Caco-2 (cell line): ENCODE data around the gene ADGRL3. TPM values are rescaled to one million over a fixed set of nuclear protein-coding genes. Genes with fewer than 3 reads are reported as not detected.
"Not testable (repeated sequence)": the region's sequence is repeated elsewhere in the genome, so short reads cannot be mapped to it uniquely, and the experiment has no call there.

Experiments used
- BruUV-seq: library from RNA; stranded (reverse); fragments of 400-500 nt; replicated peaks from 2 replicates; lab custom pipeline; 2021; lab: Mats Ljungman, UMichigan
- CTCF ChIA-PET: fragments of 300-600 bp; sonication (Branson Sonifier 250); formaldehyde crosslinking; loops from one replicate; lab custom pipeline; 2022; ENCODE audit warnings: antibody characterized with exemption; lab: Charles Lee
- POLR2A ChIA-PET: fragments of 300-600 bp; sonication (Branson Sonifier 250); formaldehyde crosslinking; loops from one replicate; lab custom pipeline; 2022; ENCODE audit warnings: antibody characterized with exemption; lab: Charles Lee
- DNase-seq, 2 experiments: peaks; one replicate each; pipeline versions ENCODE4 v3.0.0 to v3.0.0-alpha.2; 2020 to 2022
- H3K27me3 ChIP-seq: replicated peaks from 2 replicates; pipeline ENCODE4 v1.6.0; 2011; ENCODE audit warnings: low read length; ENCODE audit not compliant: control insufficient read depth, insufficient read depth
- H3K36me3 ChIP-seq: 2 replicates; pipeline ENCODE4 v1.5.1; 2011; ENCODE audit warnings: low read length; ENCODE audit not compliant: control insufficient read depth, insufficient read depth
- H3K4me1 ChIP-seq: fragments of 250-450 bp; sonication (Bioruptor Pico); 2 replicates; pipeline ENCODE4 v1.5.1; 2020; ENCODE audit warnings: mild to moderate bottlenecking
- H3K4me3 ChIP-seq: 2 replicates; pipeline ENCODE4 v1.5.1; 2011; ENCODE audit warnings: low read depth, mild to moderate bottlenecking, control low read depth, low read length
- H3K9me3 ChIP-seq: fragments of 250-450 bp; sonication (Bioruptor Pico); 2 replicates; pipeline ENCODE4 v1.5.1; 2020; ENCODE audit warnings: mild to moderate bottlenecking, moderate library complexity
- H3K27ac Mint-ChIP-seq: one replicate; pipeline ENCODE4 v1.8.0; 2022; ENCODE audit warnings: mixed read lengths; ENCODE audit not compliant: unreplicated experiment
- H3K27me3 Mint-ChIP-seq: one replicate; pipeline ENCODE4 v1.8.0; 2022; ENCODE audit warnings: mixed read lengths; ENCODE audit not compliant: insufficient read depth, unreplicated experiment
- H3K36me3 Mint-ChIP-seq: one replicate; pipeline ENCODE4 v1.8.0; 2022; ENCODE audit warnings: mild to moderate bottlenecking, mixed read lengths; ENCODE audit not compliant: insufficient read depth, unreplicated experiment
- H3K4me1 Mint-ChIP-seq: one replicate; pipeline ENCODE4 v1.8.0; 2022; ENCODE audit warnings: low read depth, mixed read lengths; ENCODE audit not compliant: unreplicated experiment
- H3K4me3 Mint-ChIP-seq: one replicate; pipeline ENCODE4 v1.8.0; 2022; ENCODE audit warnings: mild to moderate bottlenecking, moderate library complexity, mixed read lengths; ENCODE audit not compliant: unreplicated experiment
- H3K9me3 Mint-ChIP-seq: one replicate; pipeline ENCODE4 v1.8.0; 2022; ENCODE audit warnings: mixed read lengths; ENCODE audit not compliant: unreplicated experiment
- CTCF ChIP-seq, 2 experiments: fragments of 200-600 bp in 1 of 2; IDR thresholded peaks; 1 replicate in 1 of 2; 2 replicates in 1 of 2; pipeline versions ENCODE4 v1.5.1 to v1.8.0; 2011 to 2022; ENCODE audit warnings: antibody characterized with exemption in 1 of 2, control low read depth in 1 of 2, inconsistent platforms in 1 of 2, low read depth in 1 of 2, low read length in 1 of 2, mild to moderate bottlenecking in 1 of 2, moderate library complexity in 1 of 2; ENCODE audit not compliant: insufficient read depth in 1 of 2, severe bottlenecking in 1 of 2, unreplicated experiment in 1 of 2
- intact Hi-C: fragments of 100-400 bp; cut with micrococcal nuclease; formaldehyde crosslinking; loops from one replicate; pipeline ENCODE4 v1.10.0; 2022; ENCODE audit not compliant: unreplicated experiment
- total RNA-seq: library from RNA; stranded (reverse); gene quantifications from 2 replicates; pipeline ENCODE4 v1.2.3, GENCODE V29; 2022

Gene ADGRL3
- total RNA-seq, 1 experiment from 2014 or later = 1.5 TPM

- Histone ChIP-seq H3K4me1 (no peaks in the 10 kb centered on the region), H3K9me3 (no peaks in the 10 kb centered on the region), H3K4me3 (no peak overlapping the region), H3K27me3 (no peaks in the 10 kb centered on the region), H3K36me3 (no peaks in the 10 kb centered on the region)
- intact Hi-C loops = no loop called here
- Mint-ChIP-seq H3K4me3 (no peak overlapping the region), H3K36me3 (no peaks in the 10 kb centered on the region), H3K27me3 (no peaks in the 10 kb centered on the region), H3K27ac (no peak overlapping the region), H3K4me1 (no peaks in the 10 kb centered on the region), H3K9me3 (no peaks in the 10 kb centered on the region)
- CTCF ChIA-PET = no interaction called here
- TF ChIP-seq CTCF (IDR thresholded peaks at IDR 0.05; ENCODE audit: insufficient read depth in 1 of 2, low read depth in 1 of 2, low read length in 1 of 2, severe bottlenecking in 1 of 2, unreplicated experiment in 1 of 2) = no peak
- POLR2A ChIA-PET = no interaction called here
- DNase-seq = no peak
- no TSS peak for BruUV-seq
Measured at GRCh38 chr4:61753739-61754138, 553.6 kb downstream of the ADGRL3 start.

DNA sequence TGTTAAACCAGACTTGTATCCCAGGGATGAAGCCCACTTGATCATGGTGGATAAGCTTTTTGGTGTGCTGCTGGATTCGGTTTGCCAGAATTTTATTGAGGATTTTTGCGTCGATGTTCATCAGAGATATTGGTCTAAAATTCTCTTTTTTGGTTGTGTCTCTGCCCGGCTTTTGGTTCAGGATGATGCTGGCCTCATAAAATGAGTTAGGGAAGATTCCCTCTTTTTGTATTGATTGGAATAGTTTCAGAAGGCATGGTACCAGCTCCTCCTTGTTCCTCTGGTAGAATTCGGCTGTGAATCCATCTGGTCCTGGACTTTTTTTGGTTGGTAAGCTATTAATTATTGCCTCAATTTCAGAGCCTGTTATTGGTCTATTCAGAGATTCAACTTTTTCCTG is 556.8 kb downstream of the ADGRL3 start:
- H3K9me3 ChIP-seq, POLR2A ChIA-PET, H3K27ac Mint-ChIP-seq, H3K4me1 Mint-ChIP-seq, H3K27me3 Mint-ChIP-seq, intact Hi-C loops, BruUV-seq, H3K4me1 ChIP-seq, H3K4me3 ChIP-seq, DNase-seq, H3K9me3 Mint-ChIP-seq, H3K4me3 Mint-ChIP-seq, H3K36me3 ChIP-seq, H3K36me3 Mint-ChIP-seq, CTCF ChIA-PET, H3K27me3 ChIP-seq: not testable (repeated sequence)

- H3K27ac Mint-ChIP-seq, BruUV-seq, H3K27me3 ChIP-seq, POLR2A ChIA-PET, H3K36me3 Mint-ChIP-seq, H3K9me3 Mint-ChIP-seq, H3K4me3 ChIP-seq, H3K4me1 Mint-ChIP-seq, intact Hi-C loops, CTCF ChIA-PET, H3K9me3 ChIP-seq, H3K36me3 ChIP-seq, DNase-seq, H3K4me3 Mint-ChIP-seq, H3K4me1 ChIP-seq, H3K27me3 Mint-ChIP-seq: not testable (repeated sequence)
Measured at GRCh38 chr4:61757983-61758382, 557.9 kb downstream of the ADGRL3 start.

DNA sequence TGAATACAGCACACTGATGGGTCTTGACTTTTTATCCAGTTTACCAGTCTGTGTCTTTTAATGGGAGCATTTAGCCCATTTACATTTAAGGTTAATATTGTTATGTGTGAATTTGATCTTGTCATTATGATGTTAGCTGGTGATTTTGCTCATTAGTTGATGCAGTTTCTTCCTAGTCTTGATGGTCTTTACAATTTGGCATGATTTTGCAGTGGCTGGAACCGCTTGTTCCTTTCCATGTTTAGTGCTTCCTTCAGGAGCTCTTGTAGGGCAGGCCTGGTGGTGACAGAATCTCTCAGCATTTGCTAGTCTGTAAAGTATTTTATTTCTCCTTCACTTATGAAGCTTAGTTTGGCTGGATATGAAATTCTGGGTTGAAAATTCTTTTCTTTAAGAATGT is 558.5 kb downstream of the ADGRL3 start:
- H3K9me3 ChIP-seq, H3K27ac Mint-ChIP-seq, H3K27me3 Mint-ChIP-seq, CTCF ChIA-PET, H3K27me3 ChIP-seq, POLR2A ChIA-PET, H3K4me3 Mint-ChIP-seq, H3K4me3 ChIP-seq, H3K9me3 Mint-ChIP-seq, intact Hi-C loops, H3K36me3 ChIP-seq, H3K4me1 Mint-ChIP-seq, H3K4me1 ChIP-seq, BruUV-seq, DNase-seq, H3K36me3 Mint-ChIP-seq: not testable (repeated sequence)

GRCh38 chr4:61759245-61759644 is 559.1 kb downstream of the ADGRL3 start:
- H3K36me3 ChIP-seq, H3K4me3 Mint-ChIP-seq, H3K4me3 ChIP-seq, CTCF ChIA-PET, BruUV-seq, H3K36me3 Mint-ChIP-seq, H3K27me3 ChIP-seq, DNase-seq, H3K9me3 Mint-ChIP-seq, POLR2A ChIA-PET, H3K27me3 Mint-ChIP-seq, H3K4me1 ChIP-seq, H3K4me1 Mint-ChIP-seq, intact Hi-C loops, H3K9me3 ChIP-seq, H3K27ac Mint-ChIP-seq: not testable (repeated sequence)

- H3K9me3 Mint-ChIP-seq, H3K4me3 ChIP-seq, H3K36me3 Mint-ChIP-seq, H3K27ac Mint-ChIP-seq, BruUV-seq, H3K36me3 ChIP-seq, H3K9me3 ChIP-seq, CTCF ChIA-PET, H3K4me1 Mint-ChIP-seq, POLR2A ChIA-PET, H3K4me1 ChIP-seq, H3K27me3 Mint-ChIP-seq, H3K27me3 ChIP-seq, intact Hi-C loops, H3K4me3 Mint-ChIP-seq, DNase-seq: not testable (repeated sequence)
Measured at GRCh38 chr4:61759885-61760284, 559.8 kb downstream of the ADGRL3 start.
